CD4-positive, alpha-beta T cell treated with Interleukin-4 for 4 hours (primary cell): ENCODE data around the gene EMC9.
"Not testable (repeated sequence)": the region's sequence is repeated elsewhere in the genome, so short reads cannot be mapped to it uniquely, and the experiment has no call there.

Experiments used
- DNase-seq: peaks from one replicate; pipeline ENCODE4 v3.0.0-alpha.2; 2020

EMC9 gene

GRCh38 chr14:24106672-24107271 is 34.6 kb downstream of the EMC9 start:
- DNase-seq, result no peak

- not testable (repeated sequence) for DNase-seq
These were observed 35.7 kb downstream of the EMC9 start for GRCh38 chr14:24105609-24106239.

GRCh38 chr14:24103451-24103850 is 37.9 kb downstream of the EMC9 start:
- no peak for DNase-seq

- no peak for DNase-seq
These were observed 38.9 kb downstream of the EMC9 start for GRCh38 chr14:24102357-24103048.

- DNase-seq, result no peak
These were observed 40.4 kb downstream of the EMC9 start for GRCh38 chr14:24100982-24101494.

GRCh38 chr14:24100197-24100981 is 41.0 kb downstream of the EMC9 start:
- DNase-seq, result no peak

GRCh38 chr14:24098927-24099813 is 42.2 kb downstream of the EMC9 start:
- no peak for DNase-seq

- DNase-seq, result no peak
These were observed 43.0 kb downstream of the EMC9 start for GRCh38 chr14:24098229-24098926.

GRCh38 chr14:24096545-24097181 is 44.7 kb downstream of the EMC9 start:
- no peak for DNase-seq

- peak; percentile 26 for DNase-seq
These were observed 45.9 kb downstream of the EMC9 start for GRCh38 chr14:24095271-24096068.

- DNase-seq, result no peak
These were observed 46.5 kb downstream of the EMC9 start for GRCh38 chr14:24094841-24095270.

- DNase-seq, result peak; percentile 53
These were observed 47.2 kb downstream of the EMC9 start, which contains the start of gene PCK2 for GRCh38 chr14:24093901-24094840. PCK2 (plus strand) TSS chr14:24094311; CDS start chr14:24094406, 95 bp downstream.

GRCh38 chr14:24093207-24093900 is 48.0 kb downstream of the EMC9 start:
- no peak for DNase-seq

- no peak for DNase-seq
These were observed 48.7 kb downstream of the EMC9 start for GRCh38 chr14:24092505-24093206.

GRCh38 chr14:24092110-24092504 is 49.3 kb downstream of the EMC9 start:
- no peak for DNase-seq

- DNase-seq, result no peak
These were observed 51.5 kb downstream of the EMC9 start for GRCh38 chr14:24089890-24090289.
